HPDE6-E6E7 (cell line): ENCODE measurements around the gene PPM1M.
A peak's percentile ranks its signal among the peaks of the same experiment; 100 is the strongest.

Source experiments
- DNase-seq: peaks from one replicate; pipeline ENCODE4 v3.0.0; 2011; ENCODE audit warnings: missing footprints; ENCODE audit errors: extremely low spot score

The PPM1M gene

GRCh38 chr3:52215351-52215750 is 30.2 kb upstream of the PPM1M start:
- no peak for DNase-seq

- DNase-seq, result peak; percentile 76
Observed at GRCh38 chr3:52216585-52217408, 28.8 kb upstream of the PPM1M start.

DNA sequence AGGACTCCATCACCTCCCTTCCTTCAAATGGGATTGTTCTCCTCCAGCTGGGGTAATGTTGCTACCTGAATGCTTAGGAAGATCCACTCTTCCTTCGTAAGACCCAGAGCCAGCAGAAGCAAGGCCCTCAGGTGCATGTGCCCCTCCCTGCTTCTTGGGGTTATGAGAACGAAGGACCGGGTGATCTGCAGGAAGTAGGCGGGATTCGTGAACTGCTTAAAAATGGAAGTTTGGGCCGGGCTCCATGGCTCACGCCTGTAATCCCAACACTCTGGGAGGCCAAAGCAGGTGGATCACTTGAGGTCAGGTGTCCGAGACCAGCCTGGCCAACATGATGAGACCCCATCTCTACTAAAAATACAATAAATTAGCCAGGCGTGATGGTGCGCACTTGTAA is 28.2 kb upstream of the PPM1M start:
- no peak for DNase-seq

DNA sequence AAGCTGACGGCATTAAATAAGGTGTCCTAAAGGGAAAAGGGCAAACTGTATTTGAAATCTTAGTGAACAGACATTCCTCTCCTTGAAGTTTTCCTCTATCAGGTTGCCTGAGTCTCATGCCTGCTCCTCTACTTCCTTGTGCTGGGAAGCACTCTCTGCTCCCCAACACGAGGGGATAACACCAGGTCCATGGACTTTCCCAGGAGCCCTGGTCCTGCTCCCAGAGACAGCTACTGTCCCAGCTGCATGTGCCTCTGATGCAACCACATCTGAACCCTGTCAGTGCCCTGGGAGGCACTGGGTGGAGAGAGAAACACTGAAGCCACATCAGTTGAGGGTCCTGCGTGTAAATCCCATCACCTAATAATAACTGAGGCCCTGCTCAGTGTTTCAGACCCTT is 27.5 kb upstream of the PPM1M start:
- DNase-seq, result no peak

DNA sequence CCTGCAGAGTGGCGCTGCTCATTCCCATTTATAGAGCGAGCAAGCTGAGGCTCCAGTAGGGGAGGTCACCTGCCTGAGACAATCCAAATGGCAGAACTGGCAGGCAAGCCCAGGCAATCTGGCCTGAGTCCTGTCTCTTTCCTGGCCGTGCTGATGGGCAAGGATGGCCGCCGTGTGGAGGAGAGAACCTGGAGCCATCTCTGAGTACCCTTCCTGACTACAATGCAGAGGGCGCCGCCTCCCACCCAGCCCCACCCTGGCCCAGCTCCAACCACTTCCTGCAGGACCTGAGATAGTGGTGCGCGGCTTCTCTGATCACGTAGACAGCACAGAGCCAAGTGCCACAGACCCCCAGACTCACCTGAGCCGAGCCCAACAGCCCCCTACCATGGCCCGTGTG is 27.1 kb upstream of the PPM1M start:
- no peak for DNase-seq

GRCh38 chr3:52218937-52219650 is 26.5 kb upstream of the PPM1M start:
- no peak for DNase-seq

- DNase-seq, result peak; percentile 32
Observed at GRCh38 chr3:52220380-52221026, 25.1 kb upstream of the PPM1M start.

DNA sequence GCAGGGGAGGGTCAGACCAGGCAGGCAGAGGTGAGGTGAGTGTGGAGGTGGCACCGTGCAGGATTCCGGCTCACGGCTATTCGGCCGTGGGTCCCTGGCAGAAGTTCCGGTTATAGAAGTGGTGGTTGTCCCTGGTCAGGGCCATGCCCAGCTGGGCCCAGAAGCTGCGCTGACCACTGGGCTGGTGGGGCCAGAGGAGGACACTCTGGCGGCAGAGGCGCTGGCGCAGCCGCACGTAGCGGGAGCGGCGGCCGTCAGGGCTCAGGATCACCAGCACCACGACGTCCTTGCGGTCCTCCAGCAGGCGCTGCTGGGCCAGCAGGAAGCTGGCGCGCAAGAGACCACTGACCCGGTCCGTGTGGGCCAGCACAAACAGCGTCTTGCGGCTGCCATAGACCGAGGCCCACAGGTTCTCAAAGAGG is 24.4 kb upstream of the PPM1M start:
- DNase-seq, result no peak

GRCh38 chr3:52221563-52222318 is 23.8 kb upstream of the PPM1M start:
- no peak for DNase-seq

GRCh38 chr3:52222319-52223221 is 23.0 kb upstream of the PPM1M start:
- DNase-seq, result no peak

GRCh38 chr3:52223449-52224408 is 21.8 kb upstream of the PPM1M start:
- DNase-seq, result no peak

GRCh38 chr3:52225452-52226228 is 19.9 kb upstream of the PPM1M start, which contains the start of gene TLR9:
Gene TLR9, minus strand, starts transcription at chr3:52225645. Its CDS starts 116 bp downstream, at chr3:52225529.
- no peak for DNase-seq

DNA sequence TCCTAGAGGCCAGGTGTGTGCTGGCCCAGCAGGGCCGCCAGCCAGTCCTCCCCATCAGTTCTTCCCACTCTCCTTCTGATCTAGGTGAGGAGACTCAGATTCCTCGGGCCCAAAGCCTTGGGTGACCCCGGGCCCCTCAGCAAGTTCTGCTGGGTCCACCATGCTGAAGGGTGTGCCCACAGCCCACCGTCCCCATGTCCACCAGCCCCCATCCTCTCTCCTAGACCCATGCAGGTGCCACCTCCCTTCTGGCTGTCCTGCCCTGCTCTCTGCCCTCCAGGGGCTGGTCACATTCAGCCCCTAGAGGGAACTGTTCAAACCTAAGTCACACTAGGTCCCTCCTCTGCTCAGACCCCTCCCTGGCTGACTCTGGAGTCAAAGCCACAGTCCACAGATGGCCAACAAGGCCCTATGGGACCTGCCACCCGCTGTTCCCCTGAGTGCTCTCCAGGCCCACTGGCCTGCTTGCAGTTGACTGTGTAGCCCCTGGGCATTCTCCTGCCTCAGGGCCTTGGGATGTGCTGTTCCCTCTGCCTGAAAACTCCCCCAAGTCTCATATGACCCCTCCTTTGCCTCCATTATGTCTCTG is 19.2 kb upstream of the PPM1M start:
- no peak for DNase-seq

- no peak for DNase-seq
Observed at GRCh38 chr3:52227117-52227516, 18.4 kb upstream of the PPM1M start.

GRCh38 chr3:52227766-52228165 is 17.8 kb upstream of the PPM1M start:
- no peak for DNase-seq

DNA sequence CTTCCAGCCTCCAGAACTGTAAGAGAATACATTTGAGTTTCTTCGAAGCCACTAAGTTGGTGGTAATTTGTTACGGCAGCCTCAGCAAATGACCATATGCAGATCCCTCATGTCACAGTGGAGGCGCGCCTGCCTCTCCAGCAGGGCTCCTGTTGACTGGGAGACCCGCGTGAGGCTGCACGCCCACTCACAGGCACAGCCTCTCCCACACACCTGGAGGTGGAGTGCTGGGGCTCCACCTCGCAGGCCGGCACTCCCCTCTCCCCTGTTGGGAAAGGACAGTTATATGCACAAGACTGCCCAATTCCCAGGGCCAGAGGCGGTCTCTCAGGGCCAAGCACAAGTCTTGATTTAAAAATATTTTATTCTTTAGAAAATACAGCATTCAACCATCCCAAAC is 17.3 kb upstream of the PPM1M start:
- no peak for DNase-seq

DNA sequence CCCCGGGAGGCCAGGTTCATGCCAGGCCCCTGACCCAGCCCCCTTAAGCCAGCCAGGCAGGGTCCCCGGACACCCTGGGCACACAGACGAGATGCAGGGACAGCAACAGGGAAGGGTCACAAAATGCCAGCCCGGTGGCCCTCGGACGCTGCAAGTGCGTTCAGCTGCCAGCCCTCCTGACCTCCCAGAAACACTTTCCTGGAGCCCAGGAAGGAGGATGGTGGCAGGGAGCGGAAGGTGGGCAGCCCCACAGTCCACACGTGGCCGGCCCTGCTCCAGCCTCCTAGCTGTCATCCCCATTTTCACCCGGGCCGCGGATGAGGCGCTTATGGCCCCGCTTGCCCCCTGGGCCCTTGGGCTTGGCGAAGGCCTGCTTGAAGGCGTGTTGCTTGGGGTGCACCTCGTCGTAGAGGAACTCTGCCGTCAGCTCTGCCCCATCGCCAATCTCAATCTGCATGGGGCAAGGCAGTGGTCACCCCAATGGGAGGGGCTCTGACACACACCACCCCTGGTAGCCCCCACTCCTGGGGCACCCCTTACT is 16.7 kb upstream of the PPM1M start:
- DNase-seq, result no peak

DNA sequence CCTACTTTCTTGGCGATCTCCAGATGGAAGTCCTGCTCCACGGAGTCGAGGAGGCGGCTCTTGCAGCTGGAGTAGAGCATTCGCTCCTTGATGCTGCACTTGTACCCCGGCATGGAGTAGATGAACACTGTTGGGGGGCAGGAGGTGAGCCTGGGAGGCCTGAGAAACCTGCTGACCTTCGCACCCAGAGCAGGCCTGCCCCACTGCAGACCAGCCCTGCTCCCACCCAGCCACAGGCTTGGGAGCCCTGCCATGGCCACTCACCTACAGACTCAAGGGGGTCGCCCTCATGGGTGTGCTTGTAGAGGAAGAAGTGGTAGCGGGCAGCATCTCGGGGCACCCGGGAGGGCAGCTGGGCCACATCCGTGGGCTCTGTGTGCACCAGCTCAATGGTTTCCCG is 15.9 kb upstream of the PPM1M start:
- no peak for DNase-seq
